GM21390 (cell line): ENCODE data around the gene NOS3.

Experiments
- ATAC-seq: cut with Tn5 transposase; IDR thresholded peaks from one replicate; pipeline ENCODE4 v1.9.1; 2021; ENCODE audit not compliant: unreplicated experiment

The NOS3 gene

GRCh38 chr7:150977382-150978125, 13.3 kb upstream of the NOS3 start:
- no peak for ATAC-seq

- ATAC-seq = no peak
These were observed 12.6 kb upstream of the NOS3 start, which contains the start of gene KCNH2 for GRCh38 chr7:150978126-150978789. TSS of gene KCNH2 (minus strand) at chr7:150978321. CDS start at chr7:150977913, 408 bp downstream.

GRCh38 chr7:150979713-150980390, 11.0 kb upstream of the NOS3 start:
- ATAC-seq = no peak

- no peak for ATAC-seq
These were observed 10.2 kb upstream of the NOS3 start for GRCh38 chr7:150980663-150981062.

GRCh38 chr7:150981644-150982043, 9.2 kb upstream of the NOS3 start:
- ATAC-seq = no peak

- ATAC-seq = no peak
These were observed 8.5 kb upstream of the NOS3 start for GRCh38 chr7:150982351-150982750.

- ATAC-seq = no peak
These were observed 6.9 kb upstream of the NOS3 start for GRCh38 chr7:150983893-150984368.

- no peak for ATAC-seq
These were observed 4.7 kb upstream of the NOS3 start for GRCh38 chr7:150986099-150986512.

GRCh38 chr7:150986556-150986955, 4.3 kb upstream of the NOS3 start:
- no peak for ATAC-seq

GRCh38 chr7:150988230-150989226, 2.3 kb upstream of the NOS3 start:
- ATAC-seq = no peak

GRCh38 chr7:150989456-150989855, 1.4 kb upstream of the NOS3 start:
- ATAC-seq = no peak

- no peak for ATAC-seq
These were observed 1.3 kb downstream of the NOS3 start for GRCh38 chr7:150992051-150992640.

- no peak for ATAC-seq
These were observed 2.1 kb downstream of the NOS3 start for GRCh38 chr7:150992833-150993302.

GRCh38 chr7:150993511-150993910, 2.7 kb downstream of the NOS3 start:
- no peak for ATAC-seq

GRCh38 chr7:150994141-150994837, 3.5 kb downstream of the NOS3 start:
- no peak for ATAC-seq

GRCh38 chr7:150994838-150995510, 4.2 kb downstream of the NOS3 start:
- no peak for ATAC-seq

GRCh38 chr7:150996376-150997074, 5.7 kb downstream of the NOS3 start:
- ATAC-seq = no peak

GRCh38 chr7:150997075-150997511, 6.3 kb downstream of the NOS3 start:
- ATAC-seq = no peak
